NCI-H2081 (cell line): ENCODE data around the gene PRELID2.
"Not testable (repeated sequence)": the region's sequence is repeated elsewhere in the genome, so short reads cannot be mapped to it uniquely, and the experiment has no call there.

Source experiments
- DNase-seq, 2 experiments: peaks; one replicate each; lab custom pipeline; 2025; lab: John Stamatoyannopoulos, UW

Gene PRELID2

GRCh38 chr5:145743396-145744061 lies 91.6 kb downstream of the PRELID2 start:
- DNase-seq = no peak

- DNase-seq = no peak
These were observed 95.3 kb downstream of the PRELID2 start for GRCh38 chr5:145739843-145740242.

GRCh38 chr5:145738227-145738626 lies 96.9 kb downstream of the PRELID2 start:
- DNase-seq = no peak

GRCh38 chr5:145737578-145737977 lies 97.6 kb downstream of the PRELID2 start:
- DNase-seq = no peak

GRCh38 chr5:145729956-145730355 lies 105.2 kb downstream of the PRELID2 start:
- DNase-seq = not testable (repeated sequence)

- DNase-seq = no peak
These were observed 111.6 kb downstream of the PRELID2 start for GRCh38 chr5:145723516-145723915.

- DNase-seq = peak; percentile 4
These were observed 116.2 kb downstream of the PRELID2 start for GRCh38 chr5:145718956-145719355.

GRCh38 chr5:145715412-145715811 lies 119.7 kb downstream of the PRELID2 start:
- no peak for DNase-seq

- no peak for DNase-seq
These were observed 122.9 kb downstream of the PRELID2 start for GRCh38 chr5:145712245-145712644.

- DNase-seq = no peak
These were observed 123.7 kb downstream of the PRELID2 start for GRCh38 chr5:145711417-145711816.
